T-cell (primary cell): ENCODE data around the gene SMAGP. TPM values are rescaled to one million over a fixed set of nuclear protein-coding genes. Genes with fewer than 3 reads are reported as not detected.
A peak's percentile ranks its signal among the peaks of the same experiment; 100 is the strongest.

Experiments used
- ATAC-seq, 4 experiments: fragments of 200-7000 bp in 3 of 4; fragments of 150-1000 bp in 1 of 4; cut with Tn5 transposase; replicated peaks in 1 of 4; 1 replicate in 3 of 4; 2 replicates in 1 of 4; pipeline ENCODE4 v1.10.0; 2021; ENCODE audit warnings: moderate library complexity in 3 of 4, mild to moderate bottlenecking in 2 of 4, moderate number of reproducible peaks in 1 of 4
- CTCF ChIA-PET, 2 donors: fragments of 300-600 bp; sonication (Branson Sonifier 250); formaldehyde crosslinking; loops; one replicate each; lab custom pipeline; 2022; ENCODE audit warnings: antibody characterized with exemption in 2 of 2; lab: Charles Lee
- POLR2A ChIA-PET, 2 donors: fragments of 300-600 bp; sonication (Branson Sonifier 250); formaldehyde crosslinking; loops; one replicate each; lab custom pipeline; 2022; ENCODE audit warnings: antibody characterized with exemption in 2 of 2; lab: Charles Lee
- DNase-seq, 35 experiments: peaks; one replicate each; pipeline versions ENCODE4 v3.0.0 to v3.0.0-alpha.2; 2013 to 2023
- H3K27ac ChIP-seq: one replicate; pipeline ENCODE4 v1.5.1; 2013; ENCODE audit warnings: low read length
- H3K27me3 ChIP-seq, 2 experiments: replicated peaks in 1 of 2; 1 replicate in 1 of 2; 2 replicates in 1 of 2; pipeline versions ENCODE4 v1.6.1 to v1.7.0; 2013; ENCODE audit warnings: low read length in 1 of 2, mixed read lengths in 1 of 2; ENCODE audit not compliant: control insufficient read depth in 2 of 2, insufficient read depth in 2 of 2; ENCODE audit errors: extremely low read depth in 1 of 2
- H3K36me3 ChIP-seq, 2 donors: 1 replicate in 1 of 2; 2 replicates in 1 of 2; pipeline versions ENCODE4 v1.6.1 to v1.7.0; 2013; ENCODE audit warnings: low read length in 1 of 2; ENCODE audit not compliant: control insufficient read depth in 2 of 2, insufficient read depth in 1 of 2; ENCODE audit errors: extremely low read depth in 1 of 2
- H3K4me1 ChIP-seq, 2 experiments: 1 replicate in 1 of 2; 2 replicates in 1 of 2; pipeline versions ENCODE4 v1.6.1 to v1.7.0; 2013; ENCODE audit warnings: low read length in 2 of 2, mixed read lengths in 1 of 2; ENCODE audit not compliant: insufficient read depth in 2 of 2, control insufficient read depth in 1 of 2; ENCODE audit errors: extremely low read depth in 1 of 2
- H3K4me3 ChIP-seq, 2 donors: 1 replicate in 1 of 2; 2 replicates in 1 of 2; pipeline versions ENCODE4 v1.5.1 to v1.7.0; 2013; ENCODE audit warnings: mild to moderate bottlenecking in 2 of 2, low read length in 1 of 2, moderate library complexity in 1 of 2; ENCODE audit not compliant: control insufficient read depth in 1 of 2; ENCODE audit errors: extremely low read depth in 1 of 2
- H3K9me3 ChIP-seq: 2 replicates; pipeline ENCODE4 v1.7.0; 2013
- H3K27ac Mint-ChIP-seq, 2 donors: one replicate each; pipeline ENCODE4 v1.8.0; 2020 to 2021; ENCODE audit warnings: mild to moderate bottlenecking in 2 of 2, mixed read lengths in 2 of 2
- H3K27me3 Mint-ChIP-seq, 2 donors: one replicate each; pipeline ENCODE4 v1.8.0; 2021 to 2022; ENCODE audit warnings: mixed read lengths in 2 of 2
- H3K36me3 Mint-ChIP-seq: one replicate; pipeline ENCODE4 v1.8.0; 2021; ENCODE audit warnings: mixed read lengths
- H3K4me1 Mint-ChIP-seq, 3 donors: one replicate each; pipeline ENCODE4 v1.8.0; 2020 to 2022; ENCODE audit warnings: mixed read lengths in 3 of 3, mild to moderate bottlenecking in 1 of 3
- H3K4me3 Mint-ChIP-seq, 3 donors: one replicate each; pipeline ENCODE4 v1.8.0; 2020 to 2022; ENCODE audit warnings: mild to moderate bottlenecking in 3 of 3, mixed read lengths in 3 of 3, moderate library complexity in 3 of 3
- H3K9me3 Mint-ChIP-seq, 3 donors: one replicate each; pipeline ENCODE4 v1.8.0; 2020 to 2022; ENCODE audit warnings: mixed read lengths in 3 of 3
- WGBS: methylation state at CpG from one replicate; pipeline ENCODE4 v1.1.5; 2013; ENCODE audit warnings: missing lambda C conversion rate; ENCODE audit not compliant: insufficient coverage; 5-methylcytosine and 5-hydroxymethylcytosine counted together
- total RNA-seq, 35 experiments: library from RNA in 6 of 35; stranded (reverse) in 6 of 35; fragments of 120-200 nt in 1 of 35; gene quantifications; one replicate each; pipeline versions ENCODE4 v1.2.1 to v1.2.4 and lab custom pipeline; 2013 to 2026

Gene SMAGP
- total RNA-seq, 5 donors from 2014 or later (not counting 1 experiment from before 2014, with no cell fraction given): 3.2 to 5.3 (median 3.6) TPM

DNA sequence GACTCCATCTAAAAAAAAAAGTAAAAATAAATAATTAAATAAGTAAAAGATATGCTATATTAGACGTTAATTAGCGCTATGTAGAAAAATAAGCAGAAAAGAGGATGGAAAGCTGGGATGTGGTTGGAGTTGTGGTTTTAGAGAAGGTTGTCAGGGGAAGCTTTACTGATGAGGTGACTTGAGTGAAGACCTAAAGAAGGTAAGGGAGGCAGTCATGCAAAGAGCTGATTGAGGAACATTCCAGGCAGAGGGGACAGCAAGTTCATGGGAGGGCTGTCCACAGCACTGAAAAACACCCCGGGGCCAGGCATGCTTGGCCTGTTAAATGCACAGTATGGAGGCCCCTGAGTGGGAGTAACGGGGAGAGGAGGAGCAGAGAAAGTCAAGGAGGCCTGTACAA is 15.7 kb downstream of the SMAGP start:
- no peak overlapping the region for H3K4me3 ChIP-seq
- Mint-ChIP-seq H3K27me3 (no peaks in the 10 kb centered on the region), H3K27ac (no peak overlapping the region), H3K36me3 (peaks cover 8% of the 10 kb centered on the region), H3K4me1 (peaks cover 2 to 6% (median 5%) of the 10 kb centered on the region in 3 donors), H3K9me3 (no peaks in the 10 kb centered on the region), H3K4me3 (no peak overlapping the region)
- ChIA-PET CTCF (no interaction called here), POLR2A (no interaction called here)
- ATAC-seq (no peak), DNase-seq (no peak)
- no peaks in the 10 kb centered on the region for H3K27me3 ChIP-seq
- H3K27ac ChIP-seq: no peak overlapping the region
- no peaks in the 10 kb centered on the region for H3K36me3 ChIP-seq
- 78% methylated on average over 2 of the region's 4 CpGs for WGBS
- H3K9me3 ChIP-seq: no peaks in the 10 kb centered on the region
- no peaks in the 10 kb centered on the region for H3K4me1 ChIP-seq

- no peaks in the 10 kb centered on the region for H3K27me3 Mint-ChIP-seq
- WGBS: no CpG with 5 or more reads among the region's 1 CpG
These were observed 16.9 kb downstream of the SMAGP start for GRCh38 chr12:51253276-51253675.

GRCh38 chr12:51247523-51248206 is 22.6 kb downstream of the SMAGP start:
- no peak for DNase-seq
- CTCF ChIA-PET: interaction anchor here in 1 of 2 donors (1.3 kb wide), 1 partner anchor 30 kb away, joined by 12 read pairs; the partner anchor contains the start of gene POU6F1
- Mint-ChIP-seq H3K4me1 (peaks cover 44 to 51% (median 49%) of the 10 kb centered on the region in 3 donors), H3K27me3 (no peaks in the 10 kb centered on the region), H3K36me3 (peaks cover 15% of the 10 kb centered on the region), H3K4me3 (peak overlapping the region in 1 of 3 donors; percentile 29), H3K9me3 (no peaks in the 10 kb centered on the region), H3K27ac (peak overlapping the region; percentile 85 to 89)
- no peaks in the 10 kb centered on the region for H3K27me3 ChIP-seq
- H3K27ac ChIP-seq: peak overlapping the region; percentile 80
- ATAC-seq: no peak
- H3K36me3 ChIP-seq: peaks cover 0 to 20% of the 10 kb centered on the region in 2 donors
- H3K9me3 ChIP-seq: no peaks in the 10 kb centered on the region
- POLR2A ChIA-PET: no interaction called here
- H3K4me1 ChIP-seq: peaks cover 28 to 35% of the 10 kb centered on the region in 2 experiments
- no peak overlapping the region for H3K4me3 ChIP-seq
- WGBS: 75% methylated on average over 13 of the region's 14 CpGs

More at GRCh38 chr12:51253276-51253675, 16.9 kb downstream of the SMAGP start:
- ChIA-PET POLR2A (interaction anchor here in 1 of 2 donors (0.7 kb wide), 1 partner anchor 227 kb away, joined by 3 read pairs; no protein-coding TSS in a partner anchor), CTCF (interaction anchor here in 1 of 2 donors (0.7 to 1.0 kb wide), 2 partner anchors 13 to 164 kb away, joined by 3 to 4 read pairs; no protein-coding TSS in a partner anchor)
- no peak overlapping the region for H3K4me3 Mint-ChIP-seq
- Histone ChIP-seq H3K4me1 (peaks cover 4 to 7% of the 10 kb centered on the region in 2 experiments), H3K36me3 (no peaks in the 10 kb centered on the region), H3K9me3 (no peaks in the 10 kb centered on the region), H3K27ac (no peak overlapping the region), H3K27me3 (no peaks in the 10 kb centered on the region), H3K4me3 (no peak overlapping the region)
- no peak for ATAC-seq
- no peaks in the 10 kb centered on the region for H3K9me3 Mint-ChIP-seq
- DNase-seq: no peak
- H3K36me3 Mint-ChIP-seq: peaks cover 8% of the 10 kb centered on the region
- H3K4me1 Mint-ChIP-seq: peaks cover 6 to 12% (median 9%) of the 10 kb centered on the region in 3 donors
- H3K27ac Mint-ChIP-seq: no peak overlapping the region

- Mint-ChIP-seq H3K27ac (peak overlapping the region; percentile 83 to 85), H3K27me3 (no peaks in the 10 kb centered on the region), H3K36me3 (peaks cover 23% of the 10 kb centered on the region), H3K4me1 (peaks cover 56 to 62% (median 61%) of the 10 kb centered on the region in 3 donors), H3K9me3 (no peaks in the 10 kb centered on the region), H3K4me3 (peak overlapping the region in 1 of 3 donors; percentile 29)
- peaks cover 0 to 33% of the 10 kb centered on the region in 2 donors for H3K36me3 ChIP-seq
- DNase-seq (peak in 29 of 35 experiments; percentile 11 to 68 (median 39)), ATAC-seq (peak; percentile 56 to 80 (median 60))
- peaks cover 31 to 46% of the 10 kb centered on the region in 2 experiments for H3K4me1 ChIP-seq
- peak overlapping the region; percentile 80 for H3K27ac ChIP-seq
- CTCF ChIA-PET: interaction anchor here (0.6 to 1.3 kb wide), 3 partner anchors 16 to 28 kb away, joined by 3 to 12 read pairs (median 3); partner anchors contain the start of gene POU6F1 (in 1 of the 2)
- no peaks in the 10 kb centered on the region for H3K27me3 ChIP-seq
- WGBS: 0% methylated on average over 1 of the region's 7 CpGs
- H3K9me3 ChIP-seq: no peaks in the 10 kb centered on the region
- POLR2A ChIA-PET: interaction anchor here (0.6 to 1.7 kb wide), 2 partner anchors 29 to 33 kb away, joined by 3 to 7 read pairs; partner anchors contain the start of gene POU6F1 (in 1 of the 2)
- peak overlapping the region in 1 of 2 donors; percentile 47 for H3K4me3 ChIP-seq
These were observed 23.9 kb downstream of the SMAGP start for GRCh38 chr12:51246254-51246853.

DNA sequence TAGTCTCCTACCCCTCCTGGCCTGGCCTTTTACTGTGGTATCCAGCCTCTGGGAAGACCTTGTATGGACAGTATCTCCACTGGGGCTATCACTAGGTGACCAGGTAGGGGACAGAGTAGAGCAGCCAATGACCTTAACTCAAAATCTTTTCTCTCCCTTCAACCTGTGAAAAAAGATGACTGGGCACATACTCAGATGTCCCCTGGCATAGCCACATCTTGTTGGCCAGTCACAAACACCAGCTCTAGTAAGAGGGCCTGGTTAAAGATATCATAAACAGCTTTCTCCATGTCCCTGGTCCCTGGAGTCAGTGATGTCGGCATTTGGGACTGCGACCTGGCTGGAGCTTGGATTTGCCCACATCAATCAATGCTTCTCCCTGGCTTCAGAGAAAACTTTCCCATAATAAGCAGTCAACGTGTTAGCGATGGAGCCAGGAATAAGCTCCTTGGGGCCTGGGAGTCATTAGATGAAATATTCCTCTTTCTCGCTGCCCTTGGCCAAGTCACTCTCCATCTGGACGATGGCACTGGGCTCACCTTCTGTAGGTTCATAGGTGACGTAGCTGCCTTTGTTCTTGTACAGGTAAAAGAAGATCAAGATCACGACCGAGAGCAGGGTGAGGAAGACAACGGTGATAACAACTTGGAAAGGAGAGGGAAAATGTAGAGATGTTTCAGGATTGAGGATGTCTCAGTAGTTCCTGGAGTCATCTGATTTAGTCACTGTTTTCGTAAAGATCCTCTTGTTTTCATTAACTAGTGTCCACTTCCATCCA is 24.6 kb downstream of the SMAGP start:
- H3K9me3 Mint-ChIP-seq: no peaks in the 10 kb centered on the region
- DNase-seq: no peak
- H3K36me3 Mint-ChIP-seq: peaks cover 30% of the 10 kb centered on the region
- 85% methylated on average over 4 of the region's 11 CpGs for WGBS
- ChIA-PET CTCF (interaction anchor here (0.6 to 0.8 kb wide), 2 partner anchors 17 to 18 kb away, joined by 3 read pairs; no protein-coding TSS in a partner anchor), POLR2A (interaction anchor here (0.5 to 1.7 kb wide), 5 partner anchors 20 to 1252 kb away, joined by 3 to 8 read pairs (median 5); partner anchors contain the start of gene POU6F1 (in 1 of the 2))
- ATAC-seq: peak in 2 of 4 experiments; percentile 7 to 20
- H3K4me3 ChIP-seq: no peak overlapping the region
- H3K4me3 Mint-ChIP-seq: peak overlapping the region in 1 of 3 donors; percentile 29
- H3K4me1 ChIP-seq: peaks cover 31 to 53% of the 10 kb centered on the region in 2 experiments
- H3K36me3 ChIP-seq: peaks cover 0 to 40% of the 10 kb centered on the region in 2 donors
- peak overlapping the region; percentile 80 for H3K27ac ChIP-seq
- no peaks in the 10 kb centered on the region for H3K27me3 Mint-ChIP-seq
- no peaks in the 10 kb centered on the region for H3K27me3 ChIP-seq
- peaks cover 63 to 69% (median 68%) of the 10 kb centered on the region in 3 donors for H3K4me1 Mint-ChIP-seq
- peak overlapping the region; percentile 83 to 85 for H3K27ac Mint-ChIP-seq
- H3K9me3 ChIP-seq: no peaks in the 10 kb centered on the region
